K562 (cell line): ENCODE data around the gene C1QA. TPM values are rescaled to one million over a fixed set of nuclear protein-coding genes. Genes with fewer than 3 reads are reported as not detected.
A peak's percentile ranks its signal among the peaks of the same experiment; 100 is the strongest.

Source experiments
- ATAC-seq: fragments of 200-7000 bp; cut with Tn5 transposase; 3 replicates; pipeline ENCODE4 v1.9.1; 2020; ENCODE audit warnings: moderate library complexity
- BruUV-seq: library from RNA; stranded (reverse); fragments of 400-500 nt; replicated peaks from 2 replicates; lab custom pipeline; 2021; lab: Mats Ljungman, UMichigan
- CTCF ChIA-PET: fragments of 300-600 bp; formaldehyde crosslinking; extraction: SDS; loops from one replicate; lab custom pipeline; 2021; ENCODE audit warnings: low intra/inter-chr PET ratio; lab: Yijun Ruan, JAX
- POLR2A ChIA-PET: fragments of 300-600, 350-650 bp; sonication (Branson Sonifier 250); formaldehyde crosslinking; extraction: SDS; loops from one replicate; lab custom pipeline; 2021; ENCODE audit warnings: antibody characterized with exemption, inconsistent platforms; lab: Yijun Ruan, JAX
- DNase-seq, 4 experiments: peaks; one replicate each; pipeline versions ENCODE4 v3.0.0 to v3.0.0-alpha.2; 2011 to 2018; ENCODE audit warnings: low spot score in 3 of 4, mixed read lengths in 3 of 4; ENCODE audit errors: extremely low read depth in 1 of 4
- FAIRE-seq: peaks from 2 replicates; lab custom pipeline; 2011; peaks lifted over from hg19 to GRCh38; lab: Jason Lieb, UNC
- H2AFZ ChIP-seq: 2 replicates; pipeline ENCODE4 v1.6.0; 2011; ENCODE audit warnings: low read depth, low read length, control low read depth, inconsistent platforms
- H3K27ac ChIP-seq: fragments of 200-600 bp; 3 replicates; pipeline ENCODE4 v1.8.0; 2011; ENCODE audit warnings: low read depth, mild to moderate bottlenecking, control low read depth, inconsistent platforms, low read length, moderate library complexity, mixed read lengths; ENCODE audit errors: extremely low read depth
- H3K27me3 ChIP-seq, 2 experiments: fragments of 300-600 bp in 1 of 2; 2 replicates in 1 of 2; 3 replicates in 1 of 2; pipeline versions ENCODE4 v1.6.0 to v1.8.0; 2011; ENCODE audit warnings: inconsistent platforms in 2 of 2, low read length in 2 of 2, mild to moderate bottlenecking in 1 of 2, mixed read lengths in 1 of 2, moderate library complexity in 1 of 2; ENCODE audit not compliant: control insufficient read depth in 2 of 2, insufficient read depth in 2 of 2
- H3K36me3 ChIP-seq: fragments of 300-600 bp; 3 replicates; pipeline ENCODE4 v1.8.0; 2011; ENCODE audit warnings: mild to moderate bottlenecking, low read length, inconsistent platforms; ENCODE audit not compliant: control insufficient read depth, insufficient read depth
- H3K4me1 ChIP-seq, 2 experiments: fragments of 200-600 bp in 1 of 2; replicated peaks in 1 of 2; 2 replicates in 1 of 2; 3 replicates in 1 of 2; pipeline versions ENCODE4 v1.5.1 to v1.8.0; 2011; ENCODE audit warnings: inconsistent platforms in 2 of 2, low read length in 2 of 2, mild to moderate bottlenecking in 1 of 2, mixed read lengths in 1 of 2, moderate library complexity in 1 of 2; ENCODE audit not compliant: control insufficient read depth in 2 of 2, insufficient read depth in 2 of 2
- H3K4me2 ChIP-seq: 2 replicates; pipeline ENCODE4 v1.6.1; 2011; ENCODE audit warnings: low read length, control low read depth, inconsistent platforms, mixed read lengths; ENCODE audit not compliant: insufficient read depth
- H3K4me3 ChIP-seq: fragments of 200-600 bp; sonication (generic), shearing (Covaris generic); 2 replicates; pipeline ENCODE4 v1.5.1; 2016; ENCODE audit warnings: control low read depth, inconsistent platforms
- H3K79me2 ChIP-seq: fragments of 200-600 bp; 3 replicates; pipeline ENCODE4 v1.8.0; 2011; ENCODE audit warnings: low read length, inconsistent platforms; ENCODE audit not compliant: control insufficient read depth, insufficient read depth
- H3K9ac ChIP-seq, 2 experiments: 2 replicates each; pipeline versions ENCODE4 v1.6.0 to v1.6.1; 2011; ENCODE audit warnings: low read depth in 2 of 2, low read length in 2 of 2, control low read depth in 1 of 2, inconsistent platforms in 1 of 2, mild to moderate bottlenecking in 1 of 2, mixed read lengths in 1 of 2; ENCODE audit not compliant: insufficient read depth in 1 of 2
- H3K9me1 ChIP-seq: one replicate; pipeline ENCODE4 v1.6.0; 2011; ENCODE audit warnings: inconsistent platforms, mild to moderate bottlenecking, low read length, moderate library complexity; ENCODE audit not compliant: control insufficient read depth, insufficient read depth
- H3K9me3 ChIP-seq: replicated peaks from 2 replicates; pipeline ENCODE4 v1.5.1; 2011; ENCODE audit warnings: low read depth, low read length, inconsistent platforms; ENCODE audit not compliant: control insufficient read depth, insufficient read depth
- H4K20me1 ChIP-seq: replicated peaks from 2 replicates; pipeline ENCODE4 v1.6.1; 2011; ENCODE audit warnings: low read length, inconsistent platforms, mixed read lengths; ENCODE audit not compliant: control insufficient read depth, insufficient read depth
- MLX ChIP-seq, 2 experiments: fragments of 450-650 bp in 1 of 2; sonication (generic) in 1 of 2; formaldehyde crosslinking; conservative IDR thresholded peaks; 2 replicates each; pipeline versions ENCODE4 v1.4.0 to v1.8.1; 2020 to 2022; ENCODE audit warnings: mild to moderate bottlenecking in 1 of 2, missing genetic modification reagents in 1 of 2
- MTA1 ChIP-seq: fragments of 450-650 bp; IDR thresholded peaks from 2 replicates; pipeline ENCODE4 v1.6.1; 2017; ENCODE audit warnings: borderline replicate concordance
- PCBP2 ChIP-seq: fragments of 200-400 bp; formaldehyde crosslinking; IDR thresholded peaks from 2 replicates; pipeline ENCODE4 v1.6.1; 2018; ENCODE audit warnings: low read length, low read depth, mild to moderate bottlenecking, moderate library complexity; ENCODE audit not compliant: poor library complexity, severe bottlenecking
- POLR2A ChIP-seq: fragments of 450-650 bp; conservative IDR thresholded peaks from 2 replicates; pipeline ENCODE4 v1.6.1; 2016
- RBM25 ChIP-seq: fragments of 200-400 bp; formaldehyde crosslinking; IDR thresholded peaks from 2 replicates; pipeline ENCODE4 v1.6.1; 2018; ENCODE audit warnings: low read length, low read depth, moderate library complexity; ENCODE audit not compliant: severe bottlenecking
- XRCC3 ChIP-seq: fragments of 450-650 bp; IDR thresholded peaks from 2 replicates; pipeline ENCODE4 v1.6.1; 2017; ENCODE audit warnings: mild to moderate bottlenecking, moderate library complexity
- ZNF3 ChIP-seq: fragments of 250-450 bp; sonication (Bioruptor Pico); IDR thresholded peaks from 2 replicates; pipeline ENCODE4 v1.5.0; 2021; ENCODE audit warnings: mild to moderate bottlenecking, moderate library complexity
- ZNF766 ChIP-seq: fragments of 200-800 bp; sonication (Bioruptor generic); conservative IDR thresholded peaks from 2 replicates; pipeline ENCODE4 v1.6.1; 2016; ENCODE audit warnings: missing genetic modification characterization, missing compliant biosample characterization
- WGBS: fragments of 100-300 bp; shearing (Covaris generic); methylation state at CpG from one replicate; pipeline ENCODE4 v1.1.6; 2016; ENCODE audit warnings: low coverage, mixed read lengths; ENCODE audit not compliant: insufficient coverage; ENCODE audit errors: missing lambda C conversion rate; 5-methylcytosine and 5-hydroxymethylcytosine counted together
- in situ Hi-C: fragments of 300-500 bp; cut with MboI; formaldehyde crosslinking; loops from 4 replicates; pipeline ENCODE4 v1.15.0; 2018; ENCODE audit warnings: inconsistent platforms, mixed read lengths
- intact Hi-C: fragments of 100-400 bp; cut with micrococcal nuclease; formaldehyde crosslinking; loops from 2 replicates; pipeline ENCODE4 v1.14.2; 2022
- polyA plus RNA-seq, 8 experiments: library from polyadenylated mRNA; depleted of rRNA in 4 of 8; stranded (reverse) in 5 of 8; unstranded in 3 of 8; fragments of >200 nt; fragmentation: Nextera tagmentation in 2 of 8; fragmentation: Illumina TruSeq in 1 of 8; extraction: Ambion mirVana in 2 of 8; extraction: Trizol in 1 of 8; gene quantifications; 2 replicates each; pipeline versions ENCODE4 v1.2.1 to v1.2.3, GENCODE V29; 2011 to 2014; ENCODE audit warnings: inconsistent platforms in 1 of 8, missing spikeins in 1 of 8
- total RNA-seq, 7 experiments: library from RNA; depleted of rRNA in 6 of 7; stranded (reverse); fragments of >200 nt in 6 of 7; fragmentation: Illumina TruSeq in 2 of 7; extraction: Trizol in 2 of 7; gene quantifications; 2 replicates each; pipeline versions ENCODE4 v1.2.1 to v1.2.3, GENCODE V29; 2011 to 2021; ENCODE audit warnings: low replicate concordance in 1 of 7

C1QA gene
- total and polyA plus RNA-seq, 9 of the 15 experiments (the other 6 are each of a cell fraction or from before 2014, with no cell fraction given) = 0.71 TPM; not detected in 8

GRCh38 chr1:22643928-22644327 is 7.5 kb downstream of the C1QA start:
- no peak overlapping the region for H3K4me2 ChIP-seq
- peaks cover 7 to 41% of the 10 kb centered on the region in 2 experiments; a peak in 4 of 5 replicates for H3K27me3 ChIP-seq
- FAIRE-seq (no peak), DNase-seq (no peak)
- H4K20me1 ChIP-seq = peaks cover 31% of the 10 kb centered on the region
- no peak overlapping the region for H3K4me3 ChIP-seq
- CTCF ChIA-PET = interaction anchor here (0.7 to 6.1 kb wide), 2 partner anchors 221 to 286 kb away, joined by 4 to 96 read pairs; no protein-coding TSS in a partner anchor
- POLR2A ChIA-PET = interaction anchor here (0.6 kb wide), 1 partner anchor 1101 kb away, joined by 3 read pairs; no protein-coding TSS in a partner anchor
- H3K9ac ChIP-seq = 0 out of 4 replicates have a peak overlapping the region, but pooled peaks of 1 of the 2 experiments have one; percentile 24
- H3K79me2 ChIP-seq = no peaks in the 10 kb centered on the region
- TF ChIP-seq XRCC3 = no peak
- TF ChIP-seq ZNF766 (CRISPR knock-in tag) = no peak
- no peak for TF ChIP-seq MLX (CRISPR knock-in tag; conservative IDR thresholded peaks at IDR 0.05)
- no peak for TF ChIP-seq ZNF3 (CRISPR knock-in tag)
- no peak for TF ChIP-seq RBM25
- no peak for TF ChIP-seq POLR2A
- TF ChIP-seq MTA1 = no peak
- no peak for TF ChIP-seq PCBP2
- TF ChIP-seq, all 486 proteins: peak for 0
- H3K4me1 ChIP-seq = peaks cover 0 to 9% of the 10 kb centered on the region in 2 experiments; a peak in 3 of 5 replicates
- ATAC-seq = no peak
- H3K27ac ChIP-seq = no peak overlapping the region
- no peak overlapping the region for H2AFZ ChIP-seq
- H3K9me1 ChIP-seq = no peaks in the 10 kb centered on the region
- in situ Hi-C loops (no loop called here), intact Hi-C loops (loop anchor here (2.0 to 5.0 kb wide), 3 partner anchors 97 to 511 kb away; no protein-coding TSS in a partner anchor)
- no TSS peak for BruUV-seq
- no peaks in the 10 kb centered on the region for H3K36me3 ChIP-seq
- 2% methylated on average over 11 of the region's 12 CpGs for WGBS
- no peaks in the 10 kb centered on the region for H3K9me3 ChIP-seq
